NT2/D1 (cell line): ENCODE results near the gene PLCB1.

Experiments used
- DNase-seq: peaks from one replicate; pipeline ENCODE4 v3.0.0-alpha.2; 2011; ENCODE audit warnings: low read depth, low spot score
- H3K27me3 ChIP-seq: 2 replicates; pipeline ENCODE4 v1.6.0; 2011; ENCODE audit warnings: mild to moderate bottlenecking; ENCODE audit not compliant: insufficient read length, insufficient read depth
- H3K36me3 ChIP-seq: 2 replicates; pipeline ENCODE4 v1.6.1; 2011; ENCODE audit warnings: mild to moderate bottlenecking, low read length, mixed read lengths; ENCODE audit not compliant: insufficient read depth, insufficient read length
- H3K4me1 ChIP-seq: 2 replicates; pipeline ENCODE4 v1.5.1; 2011; ENCODE audit not compliant: insufficient read depth, insufficient read length
- H3K4me3 ChIP-seq: 2 replicates; pipeline ENCODE4 v1.5.1; 2011; ENCODE audit warnings: low read depth; ENCODE audit not compliant: insufficient read length
- H3K9ac ChIP-seq: 2 replicates; pipeline ENCODE4 v1.6.0; 2011; ENCODE audit warnings: low read depth; ENCODE audit not compliant: insufficient read length
- H3K9me3 ChIP-seq: 2 replicates; pipeline ENCODE4 v1.5.1; 2011; ENCODE audit warnings: mild to moderate bottlenecking, low read length; ENCODE audit not compliant: insufficient read depth
- SUZ12 ChIP-seq: IDR thresholded peaks from 2 replicates; pipeline ENCODE4 v1.6.1; 2011; ENCODE audit not compliant: insufficient read length, insufficient read depth; ENCODE audit errors: extremely low read depth
- YY1 ChIP-seq: IDR thresholded peaks from 2 replicates; pipeline ENCODE4 v1.6.1; 2011; ENCODE audit not compliant: insufficient read length, insufficient read depth
- ZNF274 ChIP-seq: IDR thresholded peaks from 2 replicates; pipeline ENCODE4 v1.6.1; 2011; ENCODE audit warnings: mild to moderate bottlenecking, low read depth, low read length

The PLCB1 gene

DNA sequence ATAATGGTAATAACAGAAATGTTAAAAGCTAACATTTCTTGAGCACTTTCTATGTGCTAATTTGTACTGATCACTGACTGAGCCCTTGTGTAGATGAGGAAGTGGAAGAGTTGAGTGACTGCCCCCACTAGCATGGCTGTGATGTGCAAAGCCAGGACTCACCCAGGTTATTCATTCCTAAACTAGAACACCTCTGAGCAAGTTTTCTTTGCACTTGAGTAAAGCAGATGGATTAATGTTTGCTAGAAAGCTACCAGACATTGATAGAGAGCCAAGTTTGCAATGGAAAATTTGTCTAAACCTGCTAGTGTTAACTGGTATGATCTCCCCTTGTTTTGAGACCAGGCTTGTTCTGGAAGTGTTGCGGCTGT, 469.5 kb downstream of the PLCB1 start:
- no peak for DNase-seq
- no peaks in the 10 kb centered on the region for H3K36me3 ChIP-seq
- no peak for TF ChIP-seq YY1
- TF ChIP-seq SUZ12 = no peak
- no peak for TF ChIP-seq ZNF274
- H3K4me3 ChIP-seq = no peak overlapping the region
- no peaks in the 10 kb centered on the region for H3K4me1 ChIP-seq
- no peak overlapping the region for H3K9ac ChIP-seq
- H3K27me3 ChIP-seq = no peaks in the 10 kb centered on the region
- H3K9me3 ChIP-seq = peaks cover 9% of the 10 kb centered on the region; the same call in 1 of the 2 replicates

DNA sequence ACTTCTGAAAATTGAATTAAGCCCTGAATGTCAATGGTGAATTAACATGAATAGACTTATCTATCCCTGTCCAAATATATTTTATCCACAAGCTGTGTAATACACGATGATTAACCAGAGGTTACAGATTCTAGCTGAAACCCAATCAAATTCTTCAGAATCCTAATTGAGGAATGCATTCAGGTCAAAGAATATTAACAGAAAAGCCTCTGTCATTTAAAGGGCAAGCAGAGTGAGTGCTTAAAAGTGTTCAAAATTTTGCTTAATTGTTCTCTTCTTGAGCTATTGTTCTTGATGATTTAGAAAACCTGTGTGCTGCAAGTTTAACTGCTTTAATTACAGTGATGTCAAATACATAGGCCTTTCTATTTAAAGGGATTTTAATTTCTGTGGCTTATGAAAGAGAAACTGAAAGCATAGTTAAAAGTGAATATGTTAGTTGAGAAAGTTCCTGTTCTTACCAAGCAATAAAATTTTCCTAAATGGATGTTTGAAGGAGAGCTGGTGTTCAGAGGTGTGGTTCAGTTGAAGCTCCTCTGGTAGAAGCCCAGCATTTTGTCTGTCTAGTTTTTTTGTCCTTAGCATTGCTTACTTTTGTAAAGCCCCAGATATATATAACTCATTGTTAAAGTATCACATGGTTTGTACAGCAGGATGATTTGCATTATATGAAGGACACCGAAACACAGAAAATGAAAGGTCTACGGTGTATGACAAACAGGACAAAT, 470.5 kb downstream of the PLCB1 start:
- DNase-seq = no peak

DNA sequence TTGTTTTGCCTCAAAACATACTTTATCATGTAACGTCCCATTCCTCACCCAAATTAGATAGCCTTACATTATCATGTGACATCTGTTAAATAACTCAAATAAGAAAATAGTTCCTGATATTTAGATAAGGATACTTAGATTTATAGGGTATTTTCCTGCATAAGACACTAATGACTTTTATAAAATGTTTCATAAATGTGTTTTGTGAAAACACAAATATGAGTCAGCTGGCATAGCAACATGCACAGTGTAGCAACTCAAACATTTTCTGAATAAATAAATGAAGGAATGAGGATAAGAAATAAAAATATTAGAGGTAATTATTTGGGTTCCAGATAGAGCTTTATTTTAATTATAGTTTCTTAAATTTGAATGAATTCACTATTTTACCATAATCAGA, 476.4 kb downstream of the PLCB1 start:
- TF ChIP-seq SUZ12 (no peak), ZNF274 (no peak), YY1 (no peak)
- no peak for DNase-seq
- H3K9ac ChIP-seq = no peak overlapping the region

More for the DNA sequence above, 470.5 kb downstream of the PLCB1 start:
- H3K9ac ChIP-seq = no peak overlapping the region
- no peak overlapping the region for H3K4me3 ChIP-seq
- no peaks in the 10 kb centered on the region for H3K36me3 ChIP-seq
- TF ChIP-seq YY1 = no peak
- TF ChIP-seq ZNF274 = no peak
- TF ChIP-seq SUZ12 = no peak
- peaks cover 9% of the 10 kb centered on the region; the same call in 1 of the 2 replicates for H3K9me3 ChIP-seq
- H3K4me1 ChIP-seq = no peaks in the 10 kb centered on the region
- no peaks in the 10 kb centered on the region for H3K27me3 ChIP-seq

DNA sequence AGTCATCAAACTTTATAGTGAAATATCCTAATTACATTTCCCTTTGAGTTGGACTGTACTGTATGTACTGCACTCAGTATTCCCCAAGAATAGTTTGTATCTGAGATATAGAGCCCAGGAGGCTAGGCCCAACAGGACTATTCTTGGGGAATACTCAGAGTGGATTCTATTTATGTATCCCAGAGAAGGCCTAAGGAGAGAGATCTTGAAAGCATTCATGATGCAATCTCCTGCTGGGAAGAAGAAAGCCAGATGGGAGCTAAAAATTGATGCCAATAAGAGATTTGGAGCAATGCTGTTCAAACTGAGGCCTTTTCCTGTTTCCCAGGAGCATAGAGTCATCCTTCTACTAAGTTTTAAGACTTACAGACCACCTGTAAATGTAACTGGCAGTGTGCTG, 484.7 kb downstream of the PLCB1 start:
- Histone ChIP-seq H3K4me3 (no peak overlapping the region), H3K9me3 (no peaks in the 10 kb centered on the region), H3K27me3 (no peaks in the 10 kb centered on the region), H3K4me1 (no peaks in the 10 kb centered on the region), H3K9ac (no peak overlapping the region), H3K36me3 (no peaks in the 10 kb centered on the region)
- no peak for DNase-seq
- TF ChIP-seq ZNF274 (no peak), YY1 (no peak), SUZ12 (no peak)

More for the DNA sequence above, 476.4 kb downstream of the PLCB1 start:
- no peaks in the 10 kb centered on the region for H3K27me3 ChIP-seq
- no peak overlapping the region for H3K4me3 ChIP-seq
- H3K4me1 ChIP-seq = no peaks in the 10 kb centered on the region
- H3K9me3 ChIP-seq = peaks cover 1% of the 10 kb centered on the region; the same call in 1 of the 2 replicates
- H3K36me3 ChIP-seq = no peaks in the 10 kb centered on the region

GRCh38 chr20:8621001-8621400, 488.9 kb downstream of the PLCB1 start:
- H3K27me3 ChIP-seq = no peaks in the 10 kb centered on the region
- no peaks in the 10 kb centered on the region for H3K36me3 ChIP-seq
- H3K4me1 ChIP-seq = no peaks in the 10 kb centered on the region
- DNase-seq = no peak
- H3K4me3 ChIP-seq = no peak overlapping the region
- no peak overlapping the region for H3K9ac ChIP-seq
- no peaks in the 10 kb centered on the region for H3K9me3 ChIP-seq
- TF ChIP-seq ZNF274 (no peak), SUZ12 (no peak), YY1 (no peak)

- H3K9me3 ChIP-seq = no peaks in the 10 kb centered on the region
Measured at GRCh38 chr20:8624046-8624445, 492.0 kb downstream of the PLCB1 start.

GRCh38 chr20:8624616-8625015, 492.6 kb downstream of the PLCB1 start:
- DNase-seq = no peak
- H3K9ac ChIP-seq = no peak overlapping the region
- TF ChIP-seq YY1 = no peak
- no peak for TF ChIP-seq SUZ12
- no peak for TF ChIP-seq ZNF274
- H3K27me3 ChIP-seq = no peaks in the 10 kb centered on the region
- H3K4me1 ChIP-seq = no peaks in the 10 kb centered on the region
- no peak overlapping the region for H3K4me3 ChIP-seq
- H3K36me3 ChIP-seq = no peaks in the 10 kb centered on the region
- H3K9me3 ChIP-seq = no peaks in the 10 kb centered on the region

More at GRCh38 chr20:8624046-8624445, 492.0 kb downstream of the PLCB1 start:
- H3K9ac ChIP-seq = no peak overlapping the region
- DNase-seq = no peak
- no peaks in the 10 kb centered on the region for H3K27me3 ChIP-seq
- no peak for TF ChIP-seq ZNF274
- no peak for TF ChIP-seq YY1
- TF ChIP-seq SUZ12 = no peak
- H3K36me3 ChIP-seq = no peaks in the 10 kb centered on the region
- H3K4me1 ChIP-seq = no peaks in the 10 kb centered on the region
- no peak overlapping the region for H3K4me3 ChIP-seq
